Upper lobe of left lung (tissue), 6 donors: ENCODE results near the gene LZIC. TPM values are rescaled to one million over a fixed set of nuclear protein-coding genes. Genes with fewer than 3 reads are reported as not detected.

Source experiments
- ATAC-seq, 2 donors: fragments of 200-7000 bp; cut with Tn5 transposase; one replicate each; pipeline ENCODE4 v1.9.1; 2022; ENCODE audit warnings: mild to moderate bottlenecking in 2 of 2, moderate library complexity in 2 of 2; ENCODE audit not compliant: low FRiP score in 2 of 2
- DNase-seq, 2 donors: peaks; one replicate each; pipeline ENCODE4 v3.0.0-alpha.2; 2019 to 2020
- H3K27ac ChIP-seq, 4 donors: fragments of 200-600 bp; sonication (generic); one replicate each; pipeline ENCODE4 v1.5.1; 2016 to 2019
- H3K27me3 ChIP-seq, 4 donors: fragments of 200-600 bp; sonication (generic); one replicate each; pipeline ENCODE4 v1.5.1; 2017 to 2019
- H3K36me3 ChIP-seq, 4 donors: fragments of 200-600 bp; sonication (generic); one replicate each; pipeline ENCODE4 v1.5.1; 2016 to 2019
- H3K4me1 ChIP-seq, 4 donors: fragments of 200-600 bp; sonication (generic); one replicate each; pipeline ENCODE4 v1.5.1; 2018 to 2019
- H3K4me3 ChIP-seq, 4 donors: fragments of 200-600 bp; sonication (generic); one replicate each; pipeline ENCODE4 v1.5.1; 2017 to 2019; ENCODE audit warnings: mild to moderate bottlenecking in 2 of 4, moderate library complexity in 1 of 4
- H3K9me3 ChIP-seq, 4 donors: fragments of 200-600 bp; sonication (generic); one replicate each; pipeline ENCODE4 v1.5.1; 2018 to 2019
- EP300 ChIP-seq, 4 donors: sonication (generic); formaldehyde crosslinking; IDR thresholded peaks; one replicate each; pipeline ENCODE4 v1.5.1; 2017; ENCODE audit warnings: antibody characterized with exemption in 4 of 4, control low read depth in 2 of 4
- POLR2A ChIP-seq, 4 donors: fragments of 450-650 bp; IDR thresholded peaks; one replicate each; pipeline ENCODE4 v1.5.1; 2016 to 2017; ENCODE audit warnings: antibody characterized with exemption in 4 of 4, mild to moderate bottlenecking in 2 of 4
- POLR2AphosphoS5 ChIP-seq, 2 donors: sonication (generic); formaldehyde crosslinking; IDR thresholded peaks; one replicate each; pipeline ENCODE4 v1.5.1; 2017; ENCODE audit warnings: antibody characterized with exemption in 2 of 2
- WGBS, 2 donors: methylation state at CpG; one replicate each; pipeline ENCODE4 v1.1.5; 2017 to 2018; 5-methylcytosine and 5-hydroxymethylcytosine counted together
- total RNA-seq, 6 donors: library from RNA; depleted of rRNA in 4 of 6; stranded (reverse); fragments of >200 nt in 4 of 6; gene quantifications; one replicate each; pipeline versions ENCODE4 v1.1.0 to v1.2.1, GENCODE V29; 2016 to 2021
- TF ChIP-seq, protein P1 (sequence below), 6 experiments: fragments of 450-650 bp in 4 of 6; fragments of 200-600 bp in 2 of 6; sonication (generic) in 2 of 6; IDR thresholded peaks; one replicate each; pipeline ENCODE4 v1.5.1; 2016 to 2019; ENCODE audit warnings: antibody characterized with exemption in 6 of 6
- donor health status: DM: no; HTN: no; CAD: no; lungs with moderate emphysema.
- donor health status: DM: no; HTN: yes; CAD: no; lungs with severe emphysema.

LZIC gene
- total RNA-seq, 6 donors from 2014 or later: 9.4 to 28.7 (median 19.4) TPM

DNA sequence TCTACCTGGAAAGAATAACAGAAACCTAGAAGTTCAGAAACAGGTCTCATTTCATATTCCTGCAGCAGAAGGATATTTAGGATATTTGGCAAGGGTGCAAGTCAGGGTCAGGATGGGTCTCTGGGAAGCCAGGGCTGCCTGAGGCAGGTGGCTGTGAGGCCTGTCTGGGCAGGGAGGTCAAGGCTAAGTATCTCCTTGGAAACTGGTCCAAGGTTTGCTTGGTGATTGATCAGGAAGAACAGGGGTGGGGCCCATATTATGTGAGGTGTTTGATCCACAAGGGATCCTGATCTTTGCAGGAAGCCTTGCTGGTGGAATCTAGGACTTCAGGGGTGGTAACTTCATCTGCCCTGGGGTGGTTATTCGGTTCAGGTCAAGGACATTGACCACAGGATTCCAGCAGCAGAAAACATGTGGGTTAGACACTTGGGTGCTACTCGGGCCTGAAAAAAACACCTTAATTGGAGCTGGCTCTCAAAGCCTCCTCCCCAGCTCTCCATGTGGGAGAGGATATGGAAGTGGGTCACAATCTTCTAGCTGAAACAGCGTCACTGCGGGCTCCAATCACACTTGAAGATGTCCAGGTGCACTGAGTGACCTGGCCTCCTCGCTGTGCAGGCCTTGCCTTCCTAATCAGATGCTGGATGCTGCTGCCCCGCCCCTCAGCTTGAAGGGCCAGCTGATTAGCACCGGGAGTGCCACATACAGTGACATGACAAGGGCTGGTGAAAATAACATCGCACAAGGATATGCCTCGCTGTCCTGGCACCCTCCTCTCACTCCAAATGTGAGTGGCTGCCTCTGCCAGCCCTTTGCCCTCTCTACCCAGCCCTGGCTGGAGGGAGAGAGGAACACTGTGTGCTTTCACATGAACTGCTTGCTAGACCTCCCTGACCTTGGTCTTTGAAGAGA is 41.8 kb downstream of the LZIC start:
- peak; percentile 46 to 92 for ATAC-seq
- 47 to 51% methylated on average over 2 to 9 of the region's 9 CpGs for WGBS, 2 donors

DNA sequence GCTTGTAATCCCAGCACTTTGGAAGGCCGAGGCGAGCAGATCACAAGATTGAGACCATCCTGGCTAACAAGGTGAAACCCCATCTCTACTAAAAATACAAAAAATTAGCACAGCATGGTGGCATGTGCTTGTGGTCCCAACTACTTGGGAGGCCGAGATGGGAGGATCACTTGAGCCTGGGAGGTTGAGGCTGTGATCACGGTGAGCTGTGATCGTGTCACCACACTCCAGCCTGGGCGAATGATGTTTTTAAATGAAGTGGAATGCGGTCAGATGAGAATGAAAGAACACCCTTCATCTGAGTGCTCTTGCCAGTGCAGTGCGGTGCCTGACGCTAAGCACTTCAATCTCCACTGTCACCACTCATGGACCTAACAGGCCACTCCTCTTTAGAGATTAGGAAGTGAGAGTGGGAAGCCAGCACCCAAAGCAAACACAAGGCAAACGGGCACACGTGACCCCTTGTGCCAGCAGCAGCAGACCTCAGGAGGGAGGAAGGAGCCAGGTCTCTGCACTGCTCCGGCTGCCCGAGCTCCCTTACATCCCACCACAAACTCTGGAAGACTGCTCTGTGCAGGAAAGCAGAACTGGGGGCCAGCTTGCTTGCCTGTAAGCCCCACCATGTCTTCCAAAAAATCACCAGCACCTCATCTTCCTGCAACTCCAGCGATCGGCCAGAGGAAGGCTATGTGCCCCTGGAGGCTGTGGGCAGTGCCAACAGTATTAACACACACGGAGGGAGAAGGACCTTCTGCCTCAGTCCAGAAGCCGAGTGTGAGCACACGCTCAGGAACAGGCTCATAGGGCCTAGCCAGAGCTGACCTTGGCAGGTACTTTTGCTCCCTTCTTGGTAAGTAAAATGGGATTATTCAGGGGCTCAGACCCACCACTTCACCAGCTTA is 42.8 kb downstream of the LZIC start:
- Histone ChIP-seq H3K4me3 (peak overlapping the region in 3 of 4 donors; percentile 27 to 41 (median 38)), H3K27ac (peak overlapping the region; percentile 75 to 91 (median 86)), H3K4me1 (peaks cover 25 to 40% (median 34%) of the 10 kb centered on the region in 4 donors), H3K9me3 (no peaks in the 10 kb centered on the region), H3K36me3 (no peaks in the 10 kb centered on the region), H3K27me3 (no peaks in the 10 kb centered on the region)
- DNase-seq: peak in 1 of 2 donors; percentile 97
- peak; percentile 92 to 95 for ATAC-seq
- peak; percentile 85 to 91 for TF ChIP-seq POLR2AphosphoS5 (IDR thresholded peaks at IDR 0.05)
- TF ChIP-seq EP300 (IDR thresholded peaks at IDR 0.05): peak; percentile 4 to 98 (median 70)
- TF ChIP-seq, protein P1, sequence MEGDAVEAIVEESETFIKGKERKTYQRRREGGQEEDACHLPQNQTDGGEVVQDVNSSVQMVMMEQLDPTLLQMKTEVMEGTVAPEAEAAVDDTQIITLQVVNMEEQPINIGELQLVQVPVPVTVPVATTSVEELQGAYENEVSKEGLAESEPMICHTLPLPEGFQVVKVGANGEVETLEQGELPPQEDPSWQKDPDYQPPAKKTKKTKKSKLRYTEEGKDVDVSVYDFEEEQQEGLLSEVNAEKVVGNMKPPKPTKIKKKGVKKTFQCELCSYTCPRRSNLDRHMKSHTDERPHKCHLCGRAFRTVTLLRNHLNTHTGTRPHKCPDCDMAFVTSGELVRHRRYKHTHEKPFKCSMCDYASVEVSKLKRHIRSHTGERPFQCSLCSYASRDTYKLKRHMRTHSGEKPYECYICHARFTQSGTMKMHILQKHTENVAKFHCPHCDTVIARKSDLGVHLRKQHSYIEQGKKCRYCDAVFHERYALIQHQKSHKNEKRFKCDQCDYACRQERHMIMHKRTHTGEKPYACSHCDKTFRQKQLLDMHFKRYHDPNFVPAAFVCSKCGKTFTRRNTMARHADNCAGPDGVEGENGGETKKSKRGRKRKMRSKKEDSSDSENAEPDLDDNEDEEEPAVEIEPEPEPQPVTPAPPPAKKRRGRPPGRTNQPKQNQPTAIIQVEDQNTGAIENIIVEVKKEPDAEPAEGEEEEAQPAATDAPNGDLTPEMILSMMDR (IDR thresholded peaks at IDR 0.05): peak in 3 of 6 experiments; percentile 30 to 42 (median 35)
- peak in 3 of 4 donors; percentile 63 to 87 (median 64) for TF ChIP-seq POLR2A (IDR thresholded peaks at IDR 0.05)
- WGBS, 2 donors: 32 to 43% methylated on average over 13 to 18 of the region's 18 CpGs

More for the DNA sequence above, 41.8 kb downstream of the LZIC start:
- no peaks in the 10 kb centered on the region for H3K36me3 ChIP-seq
- H3K27ac ChIP-seq: peak overlapping the region; percentile 75 to 91 (median 86)
- H3K4me1 ChIP-seq: peaks cover 25 to 39% (median 32%) of the 10 kb centered on the region in 4 donors
- H3K9me3 ChIP-seq: no peaks in the 10 kb centered on the region
- TF ChIP-seq POLR2A (IDR thresholded peaks at IDR 0.05) (peak in 1 of 4 donors; percentile 28), EP300 (IDR thresholded peaks at IDR 0.05) (peak in 2 of 4 donors; percentile 29 to 62), POLR2AphosphoS5 (IDR thresholded peaks at IDR 0.05) (peak; percentile 22 to 59)
- TF ChIP-seq, protein P1 (IDR thresholded peaks at IDR 0.05): no peak
- no peaks in the 10 kb centered on the region for H3K27me3 ChIP-seq
- peak in 1 of 2 donors; percentile 94 for DNase-seq
- peak overlapping the region in 2 of 4 donors; percentile 38 to 41 for H3K4me3 ChIP-seq

DNA sequence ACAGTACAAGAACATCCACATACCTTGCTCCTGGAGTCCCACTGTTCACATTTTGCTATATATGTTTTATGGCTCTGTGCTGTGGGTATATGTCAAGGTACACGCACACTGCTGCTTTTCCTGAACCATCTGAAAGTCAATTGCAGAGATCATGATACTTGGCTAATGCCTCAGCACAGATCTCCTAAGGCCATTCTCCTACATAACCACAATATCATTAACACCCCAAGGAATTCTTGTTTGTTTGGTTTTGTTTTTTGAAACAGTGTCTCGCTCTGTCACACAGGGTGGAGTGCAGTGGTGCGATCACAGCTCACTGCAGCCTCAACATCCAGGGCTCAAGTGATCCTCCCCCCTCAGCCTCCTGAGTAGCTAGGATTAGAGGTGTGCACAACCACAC is 49.1 kb downstream of the LZIC start:
- no peaks in the 10 kb centered on the region for H3K9me3 ChIP-seq
- TF ChIP-seq POLR2AphosphoS5 (IDR thresholded peaks at IDR 0.05) (no peak), EP300 (IDR thresholded peaks at IDR 0.05) (no peak), POLR2A (IDR thresholded peaks at IDR 0.05) (no peak)
- TF ChIP-seq, protein P1 (IDR thresholded peaks at IDR 0.05): no peak
- peaks cover 37 to 57% (median 47%) of the 10 kb centered on the region in 4 donors for H3K4me1 ChIP-seq
- no peak overlapping the region for H3K4me3 ChIP-seq
- DNase-seq (no peak), ATAC-seq (no peak)
- 82 to 96% methylated on average over 3 of the region's 3 CpGs for WGBS, 2 donors
- H3K27ac ChIP-seq: peak overlapping the region; percentile 72 to 84 (median 78)
- no peaks in the 10 kb centered on the region for H3K27me3 ChIP-seq
- H3K36me3 ChIP-seq: no peaks in the 10 kb centered on the region

DNA sequence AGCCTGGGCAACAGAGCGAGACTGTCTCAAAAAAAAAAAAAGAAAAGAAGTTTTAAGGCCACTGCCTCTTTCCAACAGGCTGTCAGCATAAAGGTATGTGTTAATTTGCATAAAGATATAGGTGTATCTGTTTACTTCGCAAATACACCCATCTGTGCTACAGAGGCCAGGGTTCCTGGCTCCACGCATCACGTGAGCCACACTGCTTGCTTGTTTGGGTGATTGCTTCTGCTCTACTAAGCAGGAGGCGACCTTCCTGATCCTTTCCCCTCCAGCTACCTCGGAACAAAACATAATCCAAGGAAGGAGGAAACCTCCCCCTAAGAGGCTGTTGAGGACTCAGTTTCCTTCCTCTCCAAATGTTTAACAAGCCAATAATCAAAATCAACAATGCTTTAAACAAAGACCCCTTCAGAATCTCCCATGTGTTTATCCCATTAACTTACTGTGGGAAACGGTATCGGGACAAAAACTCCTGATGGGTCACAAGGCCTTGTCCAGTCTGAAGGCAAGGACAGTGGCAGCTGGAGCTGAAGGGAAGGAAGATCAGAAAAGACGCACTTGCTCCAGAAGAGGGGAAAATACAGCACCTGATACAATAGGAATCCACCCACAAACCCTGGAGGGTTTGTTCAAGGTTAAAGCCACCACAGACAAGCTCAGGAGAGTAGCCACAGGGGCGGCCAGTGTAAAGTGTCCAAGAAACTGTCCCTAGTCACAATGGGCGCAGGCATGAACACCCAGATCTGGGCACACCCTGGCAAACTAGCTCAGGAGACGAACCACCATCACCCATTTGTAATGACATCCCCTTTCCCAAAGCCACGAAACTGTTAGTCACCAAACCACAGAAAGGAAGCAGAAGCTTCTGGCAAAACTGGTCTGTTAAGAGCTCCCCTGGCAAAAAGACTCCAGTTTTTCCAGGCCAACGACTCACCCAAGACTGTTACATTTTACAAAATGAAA is 50.3 kb downstream of the LZIC start:
- ATAC-seq (peak in 1 of 2 donors; percentile 80), DNase-seq (peak in 1 of 2 donors; percentile 62)
- Histone ChIP-seq H3K27me3 (no peaks in the 10 kb centered on the region), H3K9me3 (no peaks in the 10 kb centered on the region), H3K27ac (peak overlapping the region; percentile 72 to 84 (median 78)), H3K36me3 (no peaks in the 10 kb centered on the region), H3K4me3 (peak overlapping the region in 1 of 4 donors; percentile 1), H3K4me1 (peaks cover 37 to 59% (median 47%) of the 10 kb centered on the region in 4 donors)
- WGBS, 2 donors: 39 to 63% methylated on average over 14 of the region's 14 CpGs
- peak in 1 of 2 donors; percentile 38 for TF ChIP-seq POLR2AphosphoS5 (IDR thresholded peaks at IDR 0.05)
- no peak for TF ChIP-seq EP300 (IDR thresholded peaks at IDR 0.05)
- peak in 1 of 4 donors; percentile 17 for TF ChIP-seq POLR2A (IDR thresholded peaks at IDR 0.05)
- TF ChIP-seq, protein P1 (IDR thresholded peaks at IDR 0.05): no peak
